Astrocyte (in vitro differentiated cells and primary cell): ENCODE results near the gene SPOPL. TPM values are rescaled to one million over a fixed set of nuclear protein-coding genes. Genes with fewer than 3 reads are reported as not detected.

Experiments
- DNase-seq: peaks from one replicate; pipeline ENCODE4 v3.0.0-alpha.2; 2010; ENCODE audit warnings: low read depth
- FAIRE-seq: peaks from 2 replicates; lab custom pipeline; 2011; peaks lifted over from hg19 to GRCh38; lab: Jason Lieb, UNC
- H2AFZ ChIP-seq: 2 replicates; pipeline ENCODE4 v1.6.0; 2012; ENCODE audit warnings: low read depth, low read length, inconsistent platforms
- H3K27ac ChIP-seq: 2 replicates; pipeline ENCODE4 v1.5.1; 2011; ENCODE audit warnings: low read depth, low read length, inconsistent platforms
- H3K27me3 ChIP-seq: 2 replicates; pipeline ENCODE4 v1.6.0; 2011; ENCODE audit warnings: low read length, inconsistent platforms; ENCODE audit not compliant: insufficient read depth
- H3K36me3 ChIP-seq: 2 replicates; pipeline ENCODE4 v1.5.1; 2011; ENCODE audit warnings: low read length, inconsistent platforms; ENCODE audit not compliant: insufficient read depth
- H3K4me1 ChIP-seq: 2 replicates; pipeline ENCODE4 v1.5.1; 2011; ENCODE audit warnings: low read length, inconsistent platforms; ENCODE audit not compliant: insufficient read depth
- H3K4me2 ChIP-seq: 2 replicates; pipeline ENCODE4 v1.6.0; 2012; ENCODE audit warnings: low read length, inconsistent platforms
- H3K4me3 ChIP-seq: 2 replicates; pipeline ENCODE4 v1.5.1; 2011; ENCODE audit warnings: low read depth, mild to moderate bottlenecking, low read length, inconsistent platforms; ENCODE audit not compliant: insufficient read depth
- H3K79me2 ChIP-seq: 2 replicates; pipeline ENCODE4 v1.6.0; 2012; ENCODE audit warnings: mild to moderate bottlenecking, low read length, inconsistent platforms; ENCODE audit not compliant: insufficient read depth
- H3K9ac ChIP-seq: 2 replicates; pipeline ENCODE4 v1.6.0; 2012; ENCODE audit warnings: mild to moderate bottlenecking, low read length, inconsistent platforms
- H3K9me3 ChIP-seq: 2 replicates; pipeline ENCODE4 v1.5.1; 2012; ENCODE audit warnings: low read depth, mild to moderate bottlenecking, low read length, inconsistent platforms; ENCODE audit not compliant: insufficient read depth
- H4K20me1 ChIP-seq: 2 replicates; pipeline ENCODE4 v1.6.0; 2012; ENCODE audit warnings: low read length, inconsistent platforms; ENCODE audit not compliant: insufficient read depth
- H3K27ac Mint-ChIP-seq: one replicate; pipeline ENCODE4 v1.8.0; 2021; ENCODE audit warnings: mild to moderate bottlenecking, mixed read lengths; ENCODE audit not compliant: unreplicated experiment
- H3K27me3 Mint-ChIP-seq: one replicate; pipeline ENCODE4 v1.8.0; 2021; ENCODE audit warnings: low read depth, mixed read lengths; ENCODE audit not compliant: unreplicated experiment
- H3K36me3 Mint-ChIP-seq: one replicate; pipeline ENCODE4 v1.8.0; 2021; ENCODE audit warnings: low read depth, mixed read lengths; ENCODE audit not compliant: unreplicated experiment
- H3K4me1 Mint-ChIP-seq: one replicate; pipeline ENCODE4 v1.8.0; 2021; ENCODE audit warnings: low read depth, mixed read lengths; ENCODE audit not compliant: unreplicated experiment
- H3K4me3 Mint-ChIP-seq: one replicate; pipeline ENCODE4 v1.8.0; 2021; ENCODE audit warnings: mild to moderate bottlenecking, moderate library complexity, mixed read lengths; ENCODE audit not compliant: unreplicated experiment
- H3K9me3 Mint-ChIP-seq: one replicate; pipeline ENCODE4 v1.8.0; 2021; ENCODE audit warnings: mild to moderate bottlenecking, mixed read lengths; ENCODE audit not compliant: unreplicated experiment
- CTCF ChIP-seq: IDR thresholded peaks from 2 replicates; pipeline ENCODE4 v1.5.1; 2011; ENCODE audit warnings: low read depth, mild to moderate bottlenecking, inconsistent platforms, low read length, moderate library complexity; ENCODE audit not compliant: insufficient read depth
- EZH2 ChIP-seq: IDR thresholded peaks from 2 replicates; pipeline ENCODE4 v1.6.1; 2012; ENCODE audit warnings: mild to moderate bottlenecking, low read length, inconsistent platforms; ENCODE audit not compliant: insufficient read depth
- total RNA-seq: library from RNA; stranded (reverse); gene quantifications from 2 replicates; pipeline ENCODE4 v1.2.1, GENCODE V29; 2021

SPOPL gene
- total RNA-seq, 1 donor from 2014 or later, result 23.2 TPM

- no peaks in the 10 kb centered on the region for H3K36me3 Mint-ChIP-seq
- FAIRE-seq (no peak), DNase-seq (no peak)
- Histone ChIP-seq H3K4me3 (no peak overlapping the region), H3K27ac (no peak overlapping the region), H3K4me1 (peaks cover 12% of the 10 kb centered on the region), H3K9ac (no peak overlapping the region), H3K27me3 (no peaks in the 10 kb centered on the region), H3K4me2 (no peak overlapping the region), H3K36me3 (no peaks in the 10 kb centered on the region), H2AFZ (no peak overlapping the region), H4K20me1 (peaks cover 29% of the 10 kb centered on the region), H3K9me3 (no peaks in the 10 kb centered on the region), H3K79me2 (peaks cover 68% of the 10 kb centered on the region)
- no peaks in the 10 kb centered on the region for H3K27me3 Mint-ChIP-seq
- no peak overlapping the region for H3K4me3 Mint-ChIP-seq
- no peaks in the 10 kb centered on the region for H3K9me3 Mint-ChIP-seq
- H3K27ac Mint-ChIP-seq, result no peak overlapping the region
- H3K4me1 Mint-ChIP-seq, result peaks cover 11% of the 10 kb centered on the region
- TF ChIP-seq EZH2, result no peak
- no peak for TF ChIP-seq CTCF
These were observed 13.5 kb downstream of the SPOPL start for GRCh38 chr2:138515092-138515491.

DNA sequence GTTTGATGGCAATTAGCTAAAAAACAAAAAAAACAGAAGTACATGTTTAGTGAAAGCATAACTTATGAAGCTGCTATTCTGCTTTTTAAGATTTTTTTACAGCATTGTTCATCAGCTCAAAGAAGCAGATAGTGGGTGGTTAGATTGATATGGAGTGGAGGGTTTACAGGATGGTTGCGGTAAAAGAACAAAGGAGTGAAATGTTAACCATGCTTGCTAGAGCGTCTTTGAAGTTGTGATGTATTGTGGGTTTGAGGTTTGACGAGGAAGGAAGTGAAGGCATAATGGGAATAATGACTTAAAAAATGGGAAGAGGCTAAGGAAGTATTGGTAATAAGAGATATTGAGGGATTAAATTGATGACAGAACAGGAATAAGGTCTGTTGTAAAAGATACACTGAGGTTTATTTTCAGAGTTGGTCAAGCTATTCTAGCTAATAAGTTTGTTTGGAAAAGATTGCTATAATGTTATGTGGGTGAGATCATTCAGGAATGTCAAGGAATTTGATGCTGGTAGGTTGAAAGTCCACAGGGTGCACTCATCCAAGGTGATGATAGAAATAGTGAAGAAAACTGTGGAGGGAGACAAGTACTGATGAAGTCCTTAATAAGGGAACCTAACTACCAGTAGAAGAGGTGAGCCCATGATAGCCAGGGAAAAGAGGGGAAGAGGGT, 14.6 kb downstream of the SPOPL start:
- Histone ChIP-seq H4K20me1 (peaks cover 34% of the 10 kb centered on the region), H3K9me3 (no peaks in the 10 kb centered on the region), H3K36me3 (no peaks in the 10 kb centered on the region), H3K27ac (peak overlapping the region; percentile 13), H3K4me3 (no peak overlapping the region), H3K9ac (peak overlapping the region; percentile 2), H3K4me2 (peak overlapping the region; percentile 52), H3K4me1 (peaks cover 12% of the 10 kb centered on the region), H2AFZ (no peak overlapping the region), H3K79me2 (peaks cover 67% of the 10 kb centered on the region), H3K27me3 (no peaks in the 10 kb centered on the region)
- no peaks in the 10 kb centered on the region for H3K27me3 Mint-ChIP-seq
- peak; percentile 84 for FAIRE-seq
- no peaks in the 10 kb centered on the region for H3K9me3 Mint-ChIP-seq
- H3K4me3 Mint-ChIP-seq, result no peak overlapping the region
- H3K36me3 Mint-ChIP-seq, result no peaks in the 10 kb centered on the region
- H3K4me1 Mint-ChIP-seq, result peaks cover 11% of the 10 kb centered on the region
- peak; percentile 77 for DNase-seq
- peak overlapping the region; percentile 10 for H3K27ac Mint-ChIP-seq
- TF ChIP-seq EZH2 (no peak), CTCF (no peak)

- Mint-ChIP-seq H3K27ac (no peak overlapping the region), H3K27me3 (no peaks in the 10 kb centered on the region), H3K36me3 (peaks cover 3% of the 10 kb centered on the region), H3K4me1 (peaks cover 17% of the 10 kb centered on the region), H3K4me3 (no peak overlapping the region), H3K9me3 (peaks cover 2% of the 10 kb centered on the region)
- Histone ChIP-seq H4K20me1 (peaks cover 32% of the 10 kb centered on the region), H3K4me1 (peaks cover 12% of the 10 kb centered on the region), H3K36me3 (no peaks in the 10 kb centered on the region), H3K27ac (no peak overlapping the region), H3K27me3 (no peaks in the 10 kb centered on the region), H3K9ac (no peak overlapping the region), H3K9me3 (no peaks in the 10 kb centered on the region), H3K4me3 (no peak overlapping the region), H2AFZ (no peak overlapping the region), H3K79me2 (peaks cover 55% of the 10 kb centered on the region), H3K4me2 (no peak overlapping the region)
- TF ChIP-seq CTCF (no peak), EZH2 (no peak)
- no peak for FAIRE-seq
- DNase-seq, result no peak
These were observed 17.3 kb downstream of the SPOPL start for GRCh38 chr2:138518860-138519259.
